GM12878 (cell line): ENCODE data around the gene RAD51.

ENCODE experiments used
- ETV6 ChIP-seq, 2 experiments: fragments of 450-650 bp in 1 of 2; IDR thresholded peaks in 1 of 2; conservative IDR thresholded peaks in 1 of 2; 2 replicates each; pipeline ENCODE4 v1.6.1; 2014; ENCODE audit warnings: antibody characterized with exemption in 1 of 2, borderline replicate concordance in 1 of 2, low read depth in 1 of 2, mild to moderate bottlenecking in 1 of 2, moderate library complexity in 1 of 2
- POLR2AphosphoS5 ChIP-seq: IDR thresholded peaks from 2 replicates; pipeline ENCODE4 v1.6.1; 2011; ENCODE audit warnings: mild to moderate bottlenecking, low read length, inconsistent platforms
- ZSCAN29 ChIP-seq: fragments of 450-650 bp; IDR thresholded peaks from 2 replicates; pipeline ENCODE4 v1.6.1; 2017; ENCODE audit warnings: mild to moderate bottlenecking, moderate library complexity
- TF ChIP-seq, protein P1 (sequence below): IDR thresholded peaks from 2 replicates; pipeline ENCODE4 v1.6.1; 2011; ENCODE audit warnings: mild to moderate bottlenecking, low read depth, low read length, moderate library complexity; ENCODE audit not compliant: insufficient replicate concordance
- TF ChIP-seq, protein P2 (sequence below): IDR thresholded peaks from 2 replicates; pipeline ENCODE4 v1.6.1; 2012; ENCODE audit warnings: low read depth, low read length, improper control_type of control experiment

DNA sequence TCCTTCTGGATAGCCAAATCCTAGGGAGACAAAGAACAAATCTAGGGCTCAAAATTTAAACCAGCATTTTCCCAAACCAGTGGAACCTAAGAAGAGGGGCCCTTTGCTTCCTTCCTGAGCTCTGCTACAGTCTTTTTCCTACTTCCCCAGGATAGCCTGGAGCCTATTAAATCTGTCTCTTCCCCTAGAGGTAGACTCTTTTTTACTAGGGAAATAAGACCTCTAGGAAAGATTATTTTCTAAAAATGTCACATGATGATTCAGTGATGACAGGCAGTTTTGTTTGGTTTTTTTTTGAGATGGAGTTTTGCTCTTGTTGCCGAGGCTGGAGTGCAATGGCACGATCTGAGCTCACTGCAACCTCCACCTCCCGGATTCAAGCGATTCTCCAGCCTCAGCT is 41.6 kb downstream of the RAD51 start:
- no peak for TF ChIP-seq ETV6 (conservative IDR thresholded peaks at IDR 0.05 in 1 of 2, IDR thresholded peaks at IDR 0.05 in 1 of 2; ENCODE audit: borderline replicate concordance in 1 of 2, low read depth in 1 of 2)
- no peak for TF ChIP-seq ZSCAN29
- TF ChIP-seq, protein P1, sequence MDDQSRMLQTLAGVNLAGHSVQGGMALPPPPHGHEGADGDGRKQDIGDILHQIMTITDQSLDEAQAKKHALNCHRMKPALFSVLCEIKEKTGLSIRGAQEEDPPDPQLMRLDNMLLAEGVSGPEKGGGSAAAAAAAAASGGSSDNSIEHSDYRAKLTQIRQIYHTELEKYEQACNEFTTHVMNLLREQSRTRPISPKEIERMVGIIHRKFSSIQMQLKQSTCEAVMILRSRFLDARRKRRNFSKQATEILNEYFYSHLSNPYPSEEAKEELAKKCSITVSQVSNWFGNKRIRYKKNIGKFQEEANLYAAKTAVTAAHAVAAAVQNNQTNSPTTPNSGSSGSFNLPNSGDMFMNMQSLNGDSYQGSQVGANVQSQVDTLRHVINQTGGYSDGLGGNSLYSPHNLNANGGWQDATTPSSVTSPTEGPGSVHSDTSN: no peak
- TF ChIP-seq, protein P2, sequence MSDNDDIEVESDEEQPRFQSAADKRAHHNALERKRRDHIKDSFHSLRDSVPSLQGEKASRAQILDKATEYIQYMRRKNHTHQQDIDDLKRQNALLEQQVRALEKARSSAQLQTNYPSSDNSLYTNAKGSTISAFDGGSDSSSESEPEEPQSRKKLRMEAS: no peak
- no peak for TF ChIP-seq POLR2AphosphoS5
